Gastrocnemius medialis (tissue), 4 donors: ENCODE data around the gene KDM3A. TPM values are rescaled to one million over a fixed set of nuclear protein-coding genes. Genes with fewer than 3 reads are reported as not detected.
"Not testable (repeated sequence)": the region's sequence is repeated elsewhere in the genome, so short reads cannot be mapped to it uniquely, and the experiment has no call there.

ENCODE experiments used
- ATAC-seq, 2 donors: fragments of 150-250 bp; one replicate each; pipeline ENCODE4 v1.9.1; 2016
- DNase-seq, 2 donors: peaks; one replicate each; pipeline ENCODE4 v3.0.0-alpha.2; 2019
- H3K27ac ChIP-seq, 4 donors: fragments of 200-600 bp; sonication (generic); 1 replicate in 1 of 4; 2 replicates in 3 of 4; pipeline ENCODE4 v1.5.1; 2016 to 2018; ENCODE audit warnings: mild to moderate bottlenecking in 2 of 4, moderate library complexity in 1 of 4
- H3K27me3 ChIP-seq, 3 donors: fragments of 200-600 bp; sonication (generic) in 2 of 3; 1 replicate in 1 of 3; 2 replicates in 2 of 3; pipeline versions ENCODE4 v1.5.1 to v1.6.0; 2016 to 2019; ENCODE audit warnings: mild to moderate bottlenecking in 1 of 3, moderate library complexity in 1 of 3
- H3K36me3 ChIP-seq, 2 donors: fragments of 200-600 bp; sonication (generic) in 1 of 2; one replicate each; pipeline ENCODE4 v1.5.1; 2017 to 2018
- H3K4me1 ChIP-seq, 2 donors: fragments of 200-600 bp; sonication (generic) in 1 of 2; one replicate each; pipeline ENCODE4 v1.5.1; 2016 to 2017; ENCODE audit warnings: mild to moderate bottlenecking in 2 of 2
- H3K4me3 ChIP-seq, 4 donors: fragments of 200-600 bp; sonication (generic) in 3 of 4; 1 replicate in 1 of 4; 2 replicates in 3 of 4; pipeline ENCODE4 v1.5.1; 2016 to 2019; ENCODE audit warnings: mild to moderate bottlenecking in 2 of 4
- H3K9me3 ChIP-seq, 3 donors: fragments of 200-600 bp; sonication (generic) in 2 of 3; 1 replicate in 1 of 3; 2 replicates in 2 of 3; pipeline ENCODE4 v1.5.1; 2016 to 2019
- POLR2A ChIP-seq, 2 donors: fragments of 450-650 bp; IDR thresholded peaks; one replicate each; pipeline ENCODE4 v1.6.1; 2017; ENCODE audit warnings: antibody characterized with exemption in 2 of 2, mild to moderate bottlenecking in 2 of 2, moderate library complexity in 2 of 2
- in situ Hi-C, 4 donors: fragments of 200-750 bp; cut with MboI; loops; one replicate each; pipeline versions ENCODE4 v1.15.0 to v1.8.0; 2017; ENCODE audit warnings: low sequenced_read_pairs in 4 of 4
- intact Hi-C: fragments of 100-400 bp; cut with DNase I; formaldehyde crosslinking; loops from one replicate; pipeline ENCODE4 v1.15.1; 2023; ENCODE audit warnings: low total_unique reads
- total RNA-seq, 4 donors: library from RNA; depleted of rRNA; stranded (reverse); fragments of >200 nt; gene quantifications; one replicate each; pipeline versions ENCODE4 v1.1.0 to v1.2.3, GENCODE V29; 2016
- TF ChIP-seq, protein P1 (sequence below), 5 experiments: fragments of 450-650 bp in 3 of 5; fragments of 200-600 bp in 2 of 5; sonication (generic) in 2 of 5; IDR thresholded peaks in 4 of 5; conservative IDR thresholded peaks in 1 of 5; 1 replicate in 4 of 5; 2 replicates in 1 of 5; pipeline ENCODE4 v1.5.1; 2016 to 2019; ENCODE audit warnings: antibody characterized with exemption in 5 of 5, mild to moderate bottlenecking in 3 of 5, moderate library complexity in 3 of 5

KDM3A gene
- total RNA-seq, 4 donors from 2014 or later: 20.7 to 36.8 (median 26.1) TPM

DNA sequence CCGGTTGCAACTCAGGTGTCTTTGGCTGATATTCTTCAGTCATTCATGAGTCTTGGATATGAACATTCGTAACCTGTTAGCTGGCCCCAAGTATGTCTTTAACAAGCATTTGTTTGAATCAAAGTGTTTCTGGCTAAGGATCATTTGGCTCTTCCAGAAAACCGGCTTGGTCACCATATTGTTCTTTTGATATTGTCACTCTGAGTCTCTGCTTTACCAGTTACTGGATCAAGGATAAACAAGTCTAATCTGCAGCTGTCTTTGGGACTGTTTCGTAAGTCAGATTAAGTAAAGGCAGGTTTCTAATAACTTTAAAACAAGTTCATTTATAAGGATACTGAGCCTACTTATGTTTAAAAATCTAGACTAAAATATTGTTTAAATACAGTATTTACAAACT lies 49.1 kb downstream of the KDM3A start:
- TF ChIP-seq, protein P1, sequence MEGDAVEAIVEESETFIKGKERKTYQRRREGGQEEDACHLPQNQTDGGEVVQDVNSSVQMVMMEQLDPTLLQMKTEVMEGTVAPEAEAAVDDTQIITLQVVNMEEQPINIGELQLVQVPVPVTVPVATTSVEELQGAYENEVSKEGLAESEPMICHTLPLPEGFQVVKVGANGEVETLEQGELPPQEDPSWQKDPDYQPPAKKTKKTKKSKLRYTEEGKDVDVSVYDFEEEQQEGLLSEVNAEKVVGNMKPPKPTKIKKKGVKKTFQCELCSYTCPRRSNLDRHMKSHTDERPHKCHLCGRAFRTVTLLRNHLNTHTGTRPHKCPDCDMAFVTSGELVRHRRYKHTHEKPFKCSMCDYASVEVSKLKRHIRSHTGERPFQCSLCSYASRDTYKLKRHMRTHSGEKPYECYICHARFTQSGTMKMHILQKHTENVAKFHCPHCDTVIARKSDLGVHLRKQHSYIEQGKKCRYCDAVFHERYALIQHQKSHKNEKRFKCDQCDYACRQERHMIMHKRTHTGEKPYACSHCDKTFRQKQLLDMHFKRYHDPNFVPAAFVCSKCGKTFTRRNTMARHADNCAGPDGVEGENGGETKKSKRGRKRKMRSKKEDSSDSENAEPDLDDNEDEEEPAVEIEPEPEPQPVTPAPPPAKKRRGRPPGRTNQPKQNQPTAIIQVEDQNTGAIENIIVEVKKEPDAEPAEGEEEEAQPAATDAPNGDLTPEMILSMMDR (IDR thresholded peaks at IDR 0.05 in 4 of 5, conservative IDR thresholded peaks at IDR 0.05 in 1 of 5): no peak
- TF ChIP-seq POLR2A (IDR thresholded peaks at IDR 0.05): no peak
- intact Hi-C loops (no loop called here), in situ Hi-C loops (no loop called here)
- peak overlapping the region; percentile 27 to 63 (median 54) for H3K27ac ChIP-seq
- DNase-seq: no peak
- peaks cover 33 to 37% of the 10 kb centered on the region in 2 donors for H3K4me1 ChIP-seq
- peaks cover 0 to 59% of the 10 kb centered on the region in 2 donors for H3K36me3 ChIP-seq
- H3K9me3 ChIP-seq: no peaks in the 10 kb centered on the region
- no peaks in the 10 kb centered on the region for H3K27me3 ChIP-seq
- no peak overlapping the region for H3K4me3 ChIP-seq
- ATAC-seq: peak; percentile 38 to 75

DNA sequence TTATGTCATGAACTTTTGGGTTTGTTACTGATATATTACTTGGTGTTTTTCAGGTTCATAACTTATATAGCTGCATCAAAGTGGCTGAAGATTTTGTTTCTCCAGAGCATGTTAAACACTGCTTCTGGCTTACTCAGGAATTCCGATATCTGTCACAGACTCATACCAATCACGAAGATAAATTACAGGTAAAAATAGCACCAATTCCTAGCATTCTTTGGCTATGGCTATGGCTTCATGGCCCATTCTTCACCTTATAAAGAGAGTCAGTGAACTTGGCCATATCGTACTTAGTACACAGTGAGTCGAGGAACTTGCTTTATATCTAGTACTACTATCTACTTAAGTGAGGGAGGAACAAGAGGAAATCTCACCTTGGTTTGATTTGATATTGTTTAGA lies 49.9 kb downstream of the KDM3A start:
- Histone ChIP-seq H3K27me3 (no peaks in the 10 kb centered on the region), H3K4me3 (no peak overlapping the region), H3K27ac (peak overlapping the region; percentile 27 to 63 (median 50)), H3K9me3 (no peaks in the 10 kb centered on the region), H3K36me3 (peaks cover 0 to 51% of the 10 kb centered on the region in 2 donors), H3K4me1 (peaks cover 33 to 37% of the 10 kb centered on the region in 2 donors)
- no peak for ATAC-seq
- intact Hi-C loops (no loop called here), in situ Hi-C loops (no loop called here)
- no peak for TF ChIP-seq POLR2A (IDR thresholded peaks at IDR 0.05)
- TF ChIP-seq, protein P1 (IDR thresholded peaks at IDR 0.05 in 4 of 5, conservative IDR thresholded peaks at IDR 0.05 in 1 of 5): no peak
- DNase-seq: no peak

DNA sequence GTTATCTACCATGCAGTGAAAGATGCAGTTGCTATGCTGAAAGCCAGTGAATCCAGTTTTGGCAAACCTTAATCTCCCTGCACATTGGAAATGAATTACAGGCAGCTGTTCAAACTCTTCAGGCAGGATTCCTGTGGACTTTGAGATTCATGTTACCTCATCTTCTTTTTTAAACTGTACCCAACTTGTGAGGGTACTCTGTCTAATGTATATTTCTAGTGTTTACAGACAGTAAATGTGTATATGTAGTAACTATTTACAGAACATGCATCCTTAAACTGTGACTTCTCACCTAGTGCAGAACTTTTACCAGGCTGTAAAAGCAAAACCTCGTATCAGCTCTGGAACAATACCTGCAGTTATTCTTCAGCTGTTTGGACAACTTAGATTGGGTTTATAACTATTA lies 50.9 kb downstream of the KDM3A start:
- Histone ChIP-seq H3K4me1 (peaks cover 33 to 37% of the 10 kb centered on the region in 2 donors), H3K27ac (peak overlapping the region in 1 of 4 donors; percentile 45), H3K4me3 (no peak overlapping the region), H3K36me3 (peaks cover 0 to 50% of the 10 kb centered on the region in 2 donors), H3K9me3 (no peaks in the 10 kb centered on the region), H3K27me3 (no peaks in the 10 kb centered on the region)
- no peak for ATAC-seq
- in situ Hi-C loops: no loop called here
- intact Hi-C loops: no loop called here
- TF ChIP-seq POLR2A (IDR thresholded peaks at IDR 0.05): no peak
- TF ChIP-seq, protein P1 (IDR thresholded peaks at IDR 0.05 in 4 of 5, conservative IDR thresholded peaks at IDR 0.05 in 1 of 5): no peak
- DNase-seq: no peak

DNA sequence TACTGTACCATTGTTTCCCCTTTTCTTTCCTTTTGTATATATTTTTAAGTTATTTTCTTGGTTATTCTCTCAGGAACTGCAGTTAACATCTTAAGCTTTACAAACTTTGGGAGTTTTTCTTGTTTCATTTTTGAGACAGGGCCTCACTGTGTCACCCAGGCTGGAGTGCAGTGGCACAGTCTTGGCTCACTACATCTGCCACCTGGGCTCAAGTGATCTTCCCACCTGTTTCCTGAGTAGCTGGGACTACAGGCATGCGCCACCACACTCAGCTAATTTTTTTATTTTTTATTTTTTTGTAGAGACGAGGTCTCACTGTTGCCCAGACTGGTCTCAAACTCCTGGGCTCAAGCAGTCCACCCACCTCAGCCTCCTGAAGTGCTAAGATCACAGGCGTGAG lies 55.2 kb downstream of the KDM3A start:
- peaks cover 0 to 59% of the 10 kb centered on the region in 2 donors for H3K36me3 ChIP-seq
- H3K27ac ChIP-seq, H3K9me3 ChIP-seq, in situ Hi-C loops, intact Hi-C loops, DNase-seq, H3K27me3 ChIP-seq, H3K4me3 ChIP-seq, ATAC-seq: not testable (repeated sequence)
- H3K4me1 ChIP-seq: peaks cover 16 to 20% of the 10 kb centered on the region in 2 donors

DNA sequence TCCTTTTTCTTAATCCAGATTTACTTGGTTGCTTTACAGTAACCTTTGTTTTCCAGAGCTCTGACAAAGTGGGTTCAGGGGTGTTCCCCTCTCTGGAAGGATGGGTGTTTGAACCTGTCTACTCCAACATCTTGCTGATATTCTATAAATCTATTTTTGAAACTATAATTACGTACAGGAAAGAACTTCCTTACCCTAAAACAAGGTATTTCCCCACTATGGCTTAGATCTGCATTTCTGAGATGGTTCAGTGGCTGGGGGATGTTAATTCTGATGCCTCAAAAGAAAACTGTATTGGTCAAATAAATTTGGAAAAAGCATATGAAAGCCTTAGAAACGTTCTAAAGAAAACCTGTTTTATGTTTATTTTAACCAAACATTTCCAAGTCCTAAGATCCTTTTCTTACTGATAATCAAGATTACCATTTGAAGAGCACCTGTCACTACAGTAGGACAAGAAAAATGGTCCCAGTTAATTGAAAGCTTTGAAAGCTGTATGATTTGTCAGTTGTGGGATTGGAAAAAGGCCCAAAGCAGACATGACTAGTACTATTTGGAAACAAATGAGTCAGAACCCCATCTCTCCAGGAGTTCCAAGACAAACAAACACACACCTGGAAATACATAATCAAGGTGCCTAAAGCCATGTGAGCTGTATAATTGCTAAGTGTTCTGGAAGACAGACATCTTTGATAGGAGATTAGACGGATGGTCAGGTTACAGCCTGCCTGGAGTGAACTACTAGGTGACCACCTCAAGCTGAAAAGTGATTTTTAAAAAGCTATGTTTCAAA lies 57.5 kb downstream of the KDM3A start:
- H3K36me3 ChIP-seq: peaks cover 0 to 51% of the 10 kb centered on the region in 2 donors
- in situ Hi-C loops: no loop called here
- no peak for TF ChIP-seq POLR2A (IDR thresholded peaks at IDR 0.05)
- TF ChIP-seq, protein P1 (IDR thresholded peaks at IDR 0.05 in 4 of 5, conservative IDR thresholded peaks at IDR 0.05 in 1 of 5): no peak

More for the DNA sequence above, 57.5 kb downstream of the KDM3A start:
- Histone ChIP-seq H3K9me3 (no peaks in the 10 kb centered on the region), H3K4me1 (peaks cover 0 to 7% of the 10 kb centered on the region in 2 donors), H3K27me3 (no peaks in the 10 kb centered on the region), H3K27ac (no peak overlapping the region), H3K4me3 (no peak overlapping the region)
- no peak for DNase-seq
- intact Hi-C loops: no loop called here
- peak in 1 of 2 donors; percentile 47 for ATAC-seq
